SJSA1 (cell line): Measurements from ENCODE around the gene MMAB. TPM values are rescaled to one million over a fixed set of nuclear protein-coding genes. Genes with fewer than 3 reads are reported as not detected.

Experiments
- DNase-seq, 2 experiments: peaks; one replicate each; pipeline ENCODE4 v3.0.0-alpha.2; 2015 to 2020; ENCODE audit warnings: low spot score in 2 of 2, low read depth in 1 of 2
- H3K27ac ChIP-seq: fragments of 250-450 bp; sonication (Bioruptor Pico); 2 replicates; pipeline ENCODE4 v1.5.1; 2020; ENCODE audit warnings: mild to moderate bottlenecking, moderate library complexity
- H3K27me3 ChIP-seq: fragments of 250-450 bp; sonication (Bioruptor Pico); replicated peaks from 2 replicates; pipeline ENCODE4 v1.5.1; 2020; ENCODE audit warnings: mild to moderate bottlenecking, moderate library complexity
- H3K36me3 ChIP-seq: fragments of 250-450 bp; sonication (Bioruptor Pico); 2 replicates; pipeline ENCODE4 v1.5.1; 2020; ENCODE audit warnings: mild to moderate bottlenecking
- H3K4me1 ChIP-seq: fragments of 250-450 bp; sonication (Bioruptor Pico); replicated peaks from 2 replicates; pipeline ENCODE4 v1.6.1; 2021; ENCODE audit warnings: mild to moderate bottlenecking
- H3K4me3 ChIP-seq: fragments of 250-450 bp; sonication (Bioruptor Pico); 2 replicates; pipeline ENCODE4 v1.5.1; 2020; ENCODE audit warnings: mild to moderate bottlenecking
- H3K9me3 ChIP-seq: fragments of 250-450 bp; sonication (Bioruptor Pico); replicated peaks from 2 replicates; pipeline ENCODE4 v1.5.1; 2020; ENCODE audit warnings: mild to moderate bottlenecking
- total RNA-seq: library from RNA; depleted of rRNA; stranded (reverse); fragments of >200 nt; shearing (Covaris generic); gene quantifications from 2 replicates; pipeline ENCODE4 v1.2.3, GENCODE V29; 2014

The MMAB gene
- total RNA-seq, 1 experiment from 2014 or later = 33.3 TPM

- Histone ChIP-seq H3K4me3 (no peak overlapping the region), H3K36me3 (peaks cover 17% of the 10 kb centered on the region), H3K4me1 (no peaks in the 10 kb centered on the region), H3K27ac (no peak overlapping the region), H3K27me3 (no peaks in the 10 kb centered on the region), H3K9me3 (no peaks in the 10 kb centered on the region)
- no peak for DNase-seq
These were observed 13.3 kb upstream of the MMAB start for GRCh38 chr12:109586385-109587296.

DNA sequence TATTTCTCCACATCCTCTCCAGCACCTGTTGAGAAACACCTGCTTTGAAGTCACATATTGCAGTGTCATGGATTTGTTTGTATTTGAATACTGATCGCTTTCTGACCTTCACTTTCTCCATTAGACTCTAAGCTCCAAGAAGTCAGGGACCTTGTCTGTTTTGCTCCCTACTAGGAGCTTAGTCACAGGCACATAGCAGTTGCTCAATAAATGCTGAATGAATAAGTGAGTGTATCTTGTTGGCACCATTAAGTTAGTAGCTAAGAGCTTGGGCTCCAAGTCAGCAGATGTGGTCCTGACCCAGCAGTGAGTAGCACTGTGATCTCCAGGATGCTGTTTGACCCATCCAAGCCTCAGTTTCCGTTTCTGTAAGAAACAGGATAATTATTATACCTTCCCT, 10.4 kb upstream of the MMAB start:
- Histone ChIP-seq H3K27me3 (no peaks in the 10 kb centered on the region), H3K4me3 (no peak overlapping the region), H3K36me3 (peaks cover 38% of the 10 kb centered on the region), H3K4me1 (no peaks in the 10 kb centered on the region), H3K9me3 (no peaks in the 10 kb centered on the region), H3K27ac (no peak overlapping the region)
- no peak for DNase-seq

GRCh38 chr12:109582636-109583035, 9.3 kb upstream of the MMAB start:
- H3K27me3 ChIP-seq = no peaks in the 10 kb centered on the region
- no peak overlapping the region for H3K27ac ChIP-seq
- no peak for DNase-seq
- H3K4me1 ChIP-seq = no peaks in the 10 kb centered on the region
- H3K9me3 ChIP-seq = no peaks in the 10 kb centered on the region
- H3K36me3 ChIP-seq = peaks cover 43% of the 10 kb centered on the region
- H3K4me3 ChIP-seq = no peak overlapping the region

DNA sequence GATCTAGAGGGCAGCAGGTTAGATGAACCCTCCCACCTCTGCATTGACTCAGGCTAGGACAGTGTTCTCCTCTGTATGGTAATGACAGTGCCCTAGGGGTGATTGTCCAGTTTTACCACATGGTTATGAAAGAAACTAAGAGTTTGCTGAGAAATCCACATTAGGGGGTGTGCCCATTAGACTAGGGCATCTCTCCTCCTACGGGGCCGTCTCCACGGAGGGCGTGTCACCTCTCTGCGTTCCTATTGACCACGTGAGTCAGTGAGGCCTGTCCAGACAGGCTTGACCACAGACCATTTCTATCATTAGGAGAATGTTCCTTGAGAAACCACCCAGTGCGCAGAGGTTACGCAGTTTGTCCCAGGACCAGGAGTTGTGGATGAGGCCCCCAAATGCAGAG, 8.6 kb upstream of the MMAB start:
- no peak for DNase-seq
- no peaks in the 10 kb centered on the region for H3K4me1 ChIP-seq
- H3K27me3 ChIP-seq = no peaks in the 10 kb centered on the region
- H3K36me3 ChIP-seq = peaks cover 50% of the 10 kb centered on the region
- no peak overlapping the region for H3K4me3 ChIP-seq
- H3K9me3 ChIP-seq = no peaks in the 10 kb centered on the region
- H3K27ac ChIP-seq = no peak overlapping the region

- no peaks in the 10 kb centered on the region for H3K27me3 ChIP-seq
- no peaks in the 10 kb centered on the region for H3K4me1 ChIP-seq
- no peak overlapping the region for H3K27ac ChIP-seq
- no peak for DNase-seq
- H3K36me3 ChIP-seq = peaks cover 50% of the 10 kb centered on the region
- H3K9me3 ChIP-seq = no peaks in the 10 kb centered on the region
- no peak overlapping the region for H3K4me3 ChIP-seq
These were observed 8.0 kb upstream of the MMAB start for GRCh38 chr12:109581334-109581691.

DNA sequence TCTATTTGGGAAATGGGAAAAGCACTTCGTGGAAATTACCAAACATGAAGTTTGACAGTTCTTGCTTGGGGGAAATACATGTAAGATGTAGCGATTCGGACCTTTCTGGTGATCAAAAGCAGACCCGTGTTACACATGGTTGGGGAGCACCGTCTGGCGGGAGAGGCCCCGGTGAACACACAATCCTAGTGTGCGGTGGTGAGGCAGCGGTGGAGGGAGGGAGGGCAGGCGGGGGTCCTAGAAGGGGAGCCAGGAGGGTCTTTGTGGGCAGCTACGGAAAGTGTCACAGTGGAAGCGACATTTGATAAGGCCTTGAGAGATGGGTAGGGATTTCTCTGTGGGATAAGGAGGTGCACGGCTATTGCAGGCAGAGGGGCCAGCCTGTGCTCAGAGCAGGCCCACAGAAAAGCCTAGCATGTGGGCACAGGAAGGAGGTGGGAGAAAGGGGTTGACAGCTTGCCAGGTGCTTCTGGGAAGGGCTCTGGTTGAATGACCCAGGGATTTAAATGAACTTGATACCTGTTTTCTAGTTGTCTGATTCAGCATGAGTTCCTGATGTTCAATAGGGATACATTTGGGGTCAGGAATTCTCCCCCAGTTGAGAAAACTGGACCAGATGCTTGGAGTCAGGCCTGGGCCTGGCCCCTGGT, 7.5 kb upstream of the MMAB start:
- Histone ChIP-seq H3K4me1 (no peaks in the 10 kb centered on the region), H3K4me3 (no peak overlapping the region), H3K27me3 (no peaks in the 10 kb centered on the region), H3K9me3 (no peaks in the 10 kb centered on the region), H3K36me3 (peaks cover 55% of the 10 kb centered on the region), H3K27ac (no peak overlapping the region)
- no peak for DNase-seq

GRCh38 chr12:109580272-109580671, 7.0 kb upstream of the MMAB start:
- Histone ChIP-seq H3K4me1 (no peaks in the 10 kb centered on the region), H3K27ac (no peak overlapping the region), H3K27me3 (no peaks in the 10 kb centered on the region), H3K4me3 (no peak overlapping the region), H3K9me3 (no peaks in the 10 kb centered on the region), H3K36me3 (peaks cover 59% of the 10 kb centered on the region)
- DNase-seq = no peak

GRCh38 chr12:109579639-109580038, 6.3 kb upstream of the MMAB start:
- Histone ChIP-seq H3K36me3 (peaks cover 59% of the 10 kb centered on the region), H3K9me3 (no peaks in the 10 kb centered on the region), H3K27ac (no peak overlapping the region), H3K4me1 (peaks cover under 1% of the 10 kb centered on the region), H3K4me3 (no peak overlapping the region), H3K27me3 (no peaks in the 10 kb centered on the region)
- no peak for DNase-seq

DNA sequence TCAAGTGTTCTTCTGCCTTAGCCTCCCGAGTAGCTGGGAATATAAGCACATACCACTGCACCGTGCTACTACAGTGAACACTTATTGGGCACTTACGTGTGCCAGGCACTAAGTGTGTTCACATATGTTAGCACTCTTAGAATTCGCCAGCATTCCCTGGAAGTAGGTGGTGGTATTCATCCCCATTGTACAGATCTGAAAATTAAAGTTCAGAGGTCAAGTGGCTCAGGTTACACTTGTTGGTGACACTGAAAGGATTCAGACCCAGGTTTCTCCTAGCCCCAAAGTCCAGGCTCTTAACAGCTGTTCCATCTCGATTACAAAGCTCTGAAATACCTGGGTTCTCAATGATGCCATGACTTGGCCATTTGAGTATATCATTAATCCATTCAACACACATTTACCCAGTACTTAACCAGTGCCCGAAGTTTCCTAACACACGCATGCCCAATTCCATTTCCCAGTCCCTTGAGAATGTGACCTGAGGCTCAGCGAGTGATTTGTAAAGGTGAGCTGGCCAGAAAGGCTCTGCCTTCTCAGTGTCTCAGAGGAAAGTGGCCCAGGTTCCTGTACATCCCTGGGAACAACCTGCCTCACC, 5.1 kb upstream of the MMAB start:
- no peak for DNase-seq
- H3K27me3 ChIP-seq = no peaks in the 10 kb centered on the region
- peaks cover 54% of the 10 kb centered on the region for H3K36me3 ChIP-seq
- H3K4me3 ChIP-seq = no peak overlapping the region
- no peaks in the 10 kb centered on the region for H3K9me3 ChIP-seq
- peaks cover 7% of the 10 kb centered on the region for H3K4me1 ChIP-seq
- H3K27ac ChIP-seq = no peak overlapping the region

- Histone ChIP-seq H3K36me3 (peaks cover 54% of the 10 kb centered on the region), H3K27me3 (no peaks in the 10 kb centered on the region), H3K4me1 (peaks cover 16% of the 10 kb centered on the region), H3K27ac (no peak overlapping the region), H3K9me3 (no peaks in the 10 kb centered on the region), H3K4me3 (no peak overlapping the region)
- DNase-seq = no peak
These were observed 4.0 kb upstream of the MMAB start for GRCh38 chr12:109577311-109577710.

- no peak for DNase-seq
- Histone ChIP-seq H3K9me3 (no peaks in the 10 kb centered on the region), H3K36me3 (peaks cover 41% of the 10 kb centered on the region), H3K27ac (no peak overlapping the region), H3K4me1 (peaks cover 16% of the 10 kb centered on the region), H3K4me3 (no peak overlapping the region), H3K27me3 (no peaks in the 10 kb centered on the region)
These were observed 2.4 kb upstream of the MMAB start for GRCh38 chr12:109575683-109576082.

GRCh38 chr12:109573914-109574244, 575 bp upstream of the MMAB start:
- H3K27me3 ChIP-seq = no peaks in the 10 kb centered on the region

DNA sequence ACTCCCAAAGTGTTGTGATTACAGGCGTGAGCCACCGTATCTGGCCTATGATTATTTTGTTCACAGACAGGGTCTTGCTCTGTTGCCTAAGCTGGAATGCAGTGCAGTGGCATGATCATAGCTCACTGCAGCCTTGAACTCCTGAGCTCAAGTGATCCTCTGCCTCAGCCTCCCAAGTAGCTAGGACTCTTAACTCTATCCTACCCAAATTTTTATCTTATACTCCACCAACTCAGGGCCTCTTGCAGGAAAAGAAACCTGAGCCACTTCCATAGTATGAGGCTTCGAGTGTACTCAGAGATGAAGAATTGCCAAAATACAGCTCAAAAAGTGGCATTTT, 828 bp downstream of the MMAB start:
- Histone ChIP-seq H3K27ac (peak overlapping the region; percentile 73; the same call in 1 of the 2 replicates), H3K27me3 (no peaks in the 10 kb centered on the region), H3K4me3 (peak overlapping the region; percentile 81), H3K9me3 (no peaks in the 10 kb centered on the region), H3K36me3 (peaks cover 22% of the 10 kb centered on the region), H3K4me1 (peaks cover 16% of the 10 kb centered on the region)
- no peak for DNase-seq

More at GRCh38 chr12:109573914-109574244, 575 bp upstream of the MMAB start:
- Histone ChIP-seq H3K4me1 (peaks cover 16% of the 10 kb centered on the region), H3K4me3 (peak overlapping the region; percentile 81), H3K27ac (0 out of 2 replicates have a peak overlapping the region, but pooled peaks have one; percentile 2), H3K36me3 (peaks cover 27% of the 10 kb centered on the region), H3K9me3 (no peaks in the 10 kb centered on the region)
- no peak for DNase-seq

DNA sequence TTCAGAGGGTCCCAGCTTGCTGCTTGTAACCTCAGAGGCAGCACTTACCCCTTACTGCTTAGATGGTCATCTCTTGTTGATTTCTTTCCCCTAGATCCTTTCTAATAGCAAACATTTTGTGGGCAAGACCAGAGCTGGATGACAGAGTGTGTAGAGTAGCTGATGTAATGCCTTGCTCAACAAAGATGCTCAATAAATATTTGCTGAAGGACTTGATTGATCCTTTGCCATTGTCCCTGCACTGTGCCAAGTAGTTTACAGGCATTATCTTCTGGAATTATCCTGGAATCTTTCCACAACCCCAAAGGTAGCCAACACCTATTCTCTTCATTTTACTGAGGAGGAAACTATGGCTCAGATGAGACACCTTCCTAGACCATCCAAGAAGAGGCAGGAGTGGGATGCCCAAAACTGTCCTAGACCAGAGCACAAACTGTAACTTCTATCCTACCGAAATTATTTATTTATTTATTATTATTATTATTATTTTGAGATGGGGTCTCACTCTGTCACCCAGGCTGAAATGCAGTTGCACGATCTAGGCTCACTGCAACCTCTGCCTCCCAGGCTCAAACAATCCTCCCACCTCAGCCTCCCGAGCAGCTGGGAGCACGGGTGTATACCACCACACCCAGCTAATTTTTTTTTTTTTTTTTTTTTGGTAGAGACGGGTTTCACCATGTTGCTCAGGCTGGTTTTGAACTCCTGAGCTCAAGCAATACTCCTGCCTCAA, 1.4 kb downstream of the MMAB start:
- Histone ChIP-seq H3K36me3 (peaks cover 16% of the 10 kb centered on the region), H3K9me3 (no peaks in the 10 kb centered on the region), H3K27me3 (no peaks in the 10 kb centered on the region), H3K4me3 (no peak overlapping the region), H3K4me1 (peaks cover 16% of the 10 kb centered on the region), H3K27ac (no peak overlapping the region)
- DNase-seq = no peak
